ENCODE results near the gene THRSP.
"Not testable (repeated sequence)": the region's sequence is repeated elsewhere in the genome, so short reads cannot be mapped to it uniquely, and the experiment has no call there.

THRSP gene, protein sequence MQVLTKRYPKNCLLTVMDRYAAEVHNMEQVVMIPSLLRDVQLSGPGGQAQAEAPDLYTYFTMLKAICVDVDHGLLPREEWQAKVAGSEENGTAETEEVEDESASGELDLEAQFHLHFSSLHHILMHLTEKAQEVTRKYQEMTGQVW

DNA sequence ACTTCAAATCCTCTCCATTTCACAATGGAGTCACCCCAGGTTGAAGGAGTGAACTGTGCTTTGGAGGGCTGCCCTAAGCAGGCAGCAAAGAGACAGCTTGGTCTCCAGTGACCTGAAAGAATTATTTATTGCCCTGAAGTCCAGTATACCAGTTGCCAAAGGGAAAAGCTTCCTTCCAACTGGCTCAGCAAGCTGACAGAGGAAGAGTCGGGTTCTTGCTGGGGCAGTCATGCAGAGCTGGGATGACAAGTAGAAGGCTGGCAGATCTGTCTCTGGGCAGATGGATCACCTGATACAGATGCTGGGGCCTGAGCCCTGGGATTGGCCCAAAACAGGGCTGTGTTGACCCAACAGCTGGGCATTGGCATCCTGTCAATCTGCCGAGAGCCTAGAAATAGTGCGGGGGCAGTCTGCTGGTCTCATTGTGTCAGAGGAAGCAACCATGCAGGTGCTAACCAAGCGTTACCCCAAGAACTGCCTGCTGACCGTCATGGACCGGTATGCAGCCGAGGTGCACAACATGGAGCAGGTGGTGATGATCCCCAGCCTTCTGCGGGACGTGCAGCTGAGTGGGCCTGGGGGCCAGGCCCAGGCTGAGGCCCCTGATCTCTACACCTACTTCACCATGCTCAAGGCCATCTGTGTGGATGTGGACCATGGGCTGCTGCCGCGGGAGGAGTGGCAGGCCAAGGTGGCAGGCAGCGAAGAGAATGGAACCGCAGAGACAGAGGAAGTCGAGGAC lies at the start of gene THRSP:
Gene THRSP, plus strand, starts transcription at position 422 of the 742 bp plus-strand sequence. Its CDS starts 21 bp downstream, at position 443.
- DNase-seq, result no peak

DNA sequence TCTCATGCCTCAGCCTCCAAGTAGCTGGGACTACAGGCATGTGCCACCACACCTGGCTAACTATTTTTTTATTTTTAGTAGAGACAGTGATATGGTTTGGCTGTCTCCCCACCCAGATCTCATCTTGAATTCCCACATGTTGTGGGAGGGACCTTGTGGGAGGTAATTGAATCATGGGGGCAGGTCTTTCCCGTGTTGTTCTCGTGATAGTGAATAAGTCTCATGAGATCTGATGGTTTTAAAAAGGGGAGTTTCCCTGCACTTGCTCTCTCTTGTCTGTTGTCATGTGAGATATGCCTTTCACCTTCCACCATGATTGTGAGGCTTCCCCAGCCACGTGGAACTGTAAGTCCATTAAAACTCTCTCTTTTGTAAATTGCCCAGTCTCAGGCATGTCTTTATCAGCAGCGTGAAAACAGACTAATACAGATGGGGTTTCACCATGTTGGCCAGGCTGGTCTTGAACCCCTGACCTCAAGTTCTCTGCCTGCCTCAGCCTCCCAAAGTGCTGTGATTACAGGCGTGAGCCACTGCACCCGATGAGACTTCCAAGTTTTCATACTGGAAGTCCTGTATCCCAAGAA lies 48.6 kb upstream of the THRSP start:
- DNase-seq, result not testable (repeated sequence)

DNA sequence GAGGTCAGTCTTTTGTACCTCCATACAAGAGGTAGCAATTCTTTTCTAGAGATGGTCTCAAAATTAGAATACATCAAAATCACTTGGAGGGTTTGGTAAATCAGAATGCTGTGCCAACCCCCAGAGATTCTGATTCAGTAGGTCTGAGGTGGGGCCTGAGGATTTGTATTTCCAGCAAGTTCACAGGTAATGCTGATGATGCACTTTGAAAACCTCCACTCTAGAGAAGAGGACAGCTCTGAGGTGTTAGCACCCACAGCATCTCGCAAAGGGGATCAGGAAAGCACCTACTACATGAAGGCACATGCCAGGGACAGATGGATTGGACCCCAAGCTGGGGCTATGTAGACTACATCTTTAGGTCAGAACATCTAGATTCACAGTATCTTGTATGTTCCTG lies 47.8 kb upstream of the THRSP start:
- DNase-seq, result no peak

- DNase-seq, result no peak
Measured at GRCh38 chr11:78019808-78020207, 43.9 kb upstream of the THRSP start.

- no peak for DNase-seq
Measured at GRCh38 chr11:78020246-78020645, 43.4 kb upstream of the THRSP start.

GRCh38 chr11:78021611-78022010 lies 42.0 kb upstream of the THRSP start:
- no peak for DNase-seq

- no peak for DNase-seq
Measured at GRCh38 chr11:78022397-78023396, 41.0 kb upstream of the THRSP start, which contains the start of gene KCTD14. KCTD14 (minus strand) TSS chr11:78023276; CDS start chr11:78023249, 27 bp downstream.

DNA sequence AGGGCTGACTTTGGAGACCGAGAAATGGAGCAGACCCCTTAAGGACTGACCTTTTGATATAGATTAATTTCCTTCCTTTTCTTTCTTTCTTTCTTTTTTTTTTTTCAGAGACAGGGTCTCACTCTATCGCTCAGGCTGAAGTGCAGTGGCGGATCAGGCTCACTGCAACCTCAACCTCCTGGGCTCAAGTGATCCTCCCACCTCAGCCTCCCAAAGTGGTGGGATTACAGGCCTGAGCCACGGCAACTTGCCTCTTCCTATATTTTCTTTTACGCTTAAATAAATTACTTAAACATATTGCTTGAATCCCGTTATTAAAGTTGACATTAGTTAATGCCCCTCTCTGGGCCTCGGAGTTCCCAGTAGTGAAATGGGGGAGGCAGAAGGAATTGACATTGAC lies 40.2 kb upstream of the THRSP start:
- no peak for DNase-seq

DNA sequence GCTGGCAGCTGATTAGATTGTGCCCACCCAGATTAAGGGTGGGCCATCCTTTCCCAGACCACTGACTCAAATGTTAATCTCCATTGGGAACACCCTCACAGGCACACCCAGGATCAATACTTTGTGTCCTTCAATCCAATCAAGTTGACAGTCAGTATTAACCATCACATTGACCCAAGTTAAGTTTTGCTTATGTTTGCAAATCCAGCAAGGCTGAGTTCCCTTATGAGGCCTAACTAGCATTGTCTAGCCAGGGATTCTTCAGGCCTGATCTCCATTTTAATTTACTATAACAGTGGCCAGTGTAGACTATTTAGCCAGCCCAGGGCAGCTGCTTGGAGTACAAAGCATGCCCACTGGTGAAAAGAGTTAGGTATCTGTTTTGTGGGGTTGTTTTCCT lies 38.3 kb upstream of the THRSP start:
- no peak for DNase-seq

- DNase-seq, result no peak
Measured at GRCh38 chr11:78027759-78028158, 35.9 kb upstream of the THRSP start.

DNA sequence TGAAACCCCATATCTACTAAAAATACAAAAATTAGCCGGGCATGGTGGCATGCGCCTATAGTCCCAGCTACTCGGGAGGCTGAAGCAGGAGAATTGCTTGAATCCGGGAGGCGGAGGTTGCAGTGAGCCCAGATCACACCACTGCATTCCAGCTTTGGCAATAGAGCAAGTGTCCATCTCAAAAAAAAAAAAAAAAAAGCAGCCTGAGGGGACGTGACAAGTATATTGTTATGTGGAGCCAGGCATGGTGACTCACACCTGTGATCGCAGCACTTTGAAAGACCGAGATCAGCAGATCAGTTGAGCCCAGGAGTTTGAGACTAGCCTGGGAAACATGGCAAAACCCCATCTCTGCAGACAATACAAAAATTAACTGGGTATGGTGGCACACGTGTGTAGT lies 35.2 kb upstream of the THRSP start:
- not testable (repeated sequence) for DNase-seq

DNA sequence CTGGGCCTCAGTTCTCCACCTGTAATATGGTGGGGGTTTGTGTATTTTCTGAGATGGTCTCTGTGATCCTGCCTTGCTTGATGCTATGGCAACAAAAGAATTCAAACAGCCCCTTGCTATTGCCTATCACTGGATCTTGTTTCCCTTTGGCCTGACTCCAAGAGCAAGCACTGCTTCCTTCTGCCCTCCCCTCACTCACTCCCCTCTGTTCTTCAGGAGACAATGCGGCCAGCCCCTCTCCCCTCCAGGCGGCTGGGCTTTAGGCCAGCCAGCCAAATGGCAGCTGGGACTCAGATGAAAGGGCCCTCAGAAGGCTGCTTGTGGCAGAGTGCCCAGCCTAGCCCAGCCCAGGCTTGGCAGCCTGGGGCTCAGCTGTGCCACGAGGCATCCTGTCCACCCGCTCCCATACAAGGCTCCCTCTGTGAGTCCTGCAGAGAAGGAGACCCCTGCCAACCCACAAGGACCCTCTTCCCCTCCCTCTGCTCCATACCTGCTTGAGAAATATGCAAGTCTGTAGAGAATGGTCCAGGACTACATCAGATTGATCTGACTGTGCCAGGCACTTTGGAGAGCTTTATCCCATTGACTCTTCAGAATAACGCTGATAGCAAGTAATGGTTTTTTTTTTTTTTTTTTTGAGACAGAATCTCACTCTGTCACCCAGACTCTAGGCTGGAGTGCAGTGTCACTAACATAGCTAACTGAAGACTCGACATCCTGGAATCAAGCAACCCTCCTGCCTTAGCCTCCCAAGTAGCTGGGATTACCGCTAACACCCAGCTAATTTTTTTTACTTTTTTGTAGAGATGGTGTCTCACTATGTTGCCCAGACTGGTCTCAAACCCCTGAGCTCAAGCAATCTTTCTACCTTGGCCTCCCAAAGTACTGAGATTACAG lies 33.0 kb upstream of the THRSP start:
- DNase-seq, result no peak

GRCh38 chr11:78031629-78032028 lies 32.0 kb upstream of the THRSP start:
- no peak for DNase-seq

- DNase-seq, result no peak
Measured at GRCh38 chr11:78032090-78032489, 31.6 kb upstream of the THRSP start.

DNA sequence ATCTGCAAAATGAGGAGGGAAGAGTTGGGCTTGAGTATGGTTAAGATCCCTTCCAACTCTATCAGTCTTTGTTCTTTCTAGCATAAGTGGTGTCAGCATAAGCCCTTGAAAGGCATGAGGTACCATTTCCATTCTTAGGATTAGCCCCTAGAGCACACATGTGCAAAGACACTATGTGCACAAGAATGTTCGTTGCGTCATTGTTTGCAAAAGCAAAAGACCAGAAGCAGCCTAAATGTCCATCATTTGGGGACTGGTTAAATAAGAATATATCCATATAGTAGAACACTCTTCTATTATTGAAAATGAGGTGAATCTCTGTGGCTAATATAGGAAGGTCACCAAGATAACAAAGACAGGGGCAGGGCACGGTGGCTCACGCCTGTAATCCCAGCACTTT lies 30.6 kb upstream of the THRSP start:
- DNase-seq, result no peak

GRCh38 chr11:78034623-78035022 lies 29.0 kb upstream of the THRSP start:
- no peak for DNase-seq

GRCh38 chr11:78036313-78036712 lies 27.3 kb upstream of the THRSP start:
- no peak for DNase-seq

GRCh38 chr11:78037056-78037455 lies 26.6 kb upstream of the THRSP start:
- no peak for DNase-seq

- DNase-seq, result no peak
Measured at GRCh38 chr11:78037825-78038620, 25.6 kb upstream of the THRSP start.

GRCh38 chr11:78038697-78039313 lies 24.9 kb upstream of the THRSP start:
- DNase-seq, result no peak
